Measurements from ENCODE around the gene RENBP.

- TF ChIP-seq CTCF (IDR thresholded peaks at IDR 0.05; ENCODE audit: low read depth, low read length) (no peak), MAX (IDR thresholded peaks at IDR 0.05; ENCODE audit: low read depth, low read length) (no peak), POLR2A (IDR thresholded peaks at IDR 0.05; ENCODE audit: extremely low read depth, insufficient read length) (no peak)
These were observed 21.0 kb upstream of the RENBP start for GRCh38 chrX:153965406-153965805.

Measured in NB4 (cell line).